GM12872 (cell line): ENCODE results near the gene HYDIN.

Source experiments
- TF ChIP-seq, protein P1 (sequence below): IDR thresholded peaks from 3 replicates; pipeline ENCODE4 v1.5.1; 2011; ENCODE audit warnings: low read depth, mild to moderate bottlenecking, low read length, moderate library complexity; ENCODE audit not compliant: insufficient read depth

The HYDIN gene

DNA sequence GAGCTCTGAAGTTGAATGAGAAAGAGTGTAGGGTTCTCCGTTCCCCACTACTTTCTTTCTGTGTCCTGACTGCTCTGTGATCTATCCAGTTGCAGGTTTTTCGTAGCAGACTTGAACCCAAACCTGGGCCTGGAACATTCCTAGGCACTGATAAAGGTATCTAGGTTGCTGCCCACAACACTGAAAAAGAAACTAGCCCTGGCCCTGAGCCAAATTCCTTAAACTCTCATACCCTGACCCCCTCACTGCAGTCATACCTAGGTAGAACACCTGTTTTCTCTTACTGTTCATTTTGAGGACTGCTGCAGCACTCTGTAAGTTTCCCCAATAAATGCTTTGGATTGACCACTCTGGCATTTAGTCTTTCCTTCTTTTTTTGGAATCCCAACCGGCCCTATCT is 5.4 kb downstream of the HYDIN start:
- TF ChIP-seq, protein P1, sequence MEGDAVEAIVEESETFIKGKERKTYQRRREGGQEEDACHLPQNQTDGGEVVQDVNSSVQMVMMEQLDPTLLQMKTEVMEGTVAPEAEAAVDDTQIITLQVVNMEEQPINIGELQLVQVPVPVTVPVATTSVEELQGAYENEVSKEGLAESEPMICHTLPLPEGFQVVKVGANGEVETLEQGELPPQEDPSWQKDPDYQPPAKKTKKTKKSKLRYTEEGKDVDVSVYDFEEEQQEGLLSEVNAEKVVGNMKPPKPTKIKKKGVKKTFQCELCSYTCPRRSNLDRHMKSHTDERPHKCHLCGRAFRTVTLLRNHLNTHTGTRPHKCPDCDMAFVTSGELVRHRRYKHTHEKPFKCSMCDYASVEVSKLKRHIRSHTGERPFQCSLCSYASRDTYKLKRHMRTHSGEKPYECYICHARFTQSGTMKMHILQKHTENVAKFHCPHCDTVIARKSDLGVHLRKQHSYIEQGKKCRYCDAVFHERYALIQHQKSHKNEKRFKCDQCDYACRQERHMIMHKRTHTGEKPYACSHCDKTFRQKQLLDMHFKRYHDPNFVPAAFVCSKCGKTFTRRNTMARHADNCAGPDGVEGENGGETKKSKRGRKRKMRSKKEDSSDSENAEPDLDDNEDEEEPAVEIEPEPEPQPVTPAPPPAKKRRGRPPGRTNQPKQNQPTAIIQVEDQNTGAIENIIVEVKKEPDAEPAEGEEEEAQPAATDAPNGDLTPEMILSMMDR = no peak

DNA sequence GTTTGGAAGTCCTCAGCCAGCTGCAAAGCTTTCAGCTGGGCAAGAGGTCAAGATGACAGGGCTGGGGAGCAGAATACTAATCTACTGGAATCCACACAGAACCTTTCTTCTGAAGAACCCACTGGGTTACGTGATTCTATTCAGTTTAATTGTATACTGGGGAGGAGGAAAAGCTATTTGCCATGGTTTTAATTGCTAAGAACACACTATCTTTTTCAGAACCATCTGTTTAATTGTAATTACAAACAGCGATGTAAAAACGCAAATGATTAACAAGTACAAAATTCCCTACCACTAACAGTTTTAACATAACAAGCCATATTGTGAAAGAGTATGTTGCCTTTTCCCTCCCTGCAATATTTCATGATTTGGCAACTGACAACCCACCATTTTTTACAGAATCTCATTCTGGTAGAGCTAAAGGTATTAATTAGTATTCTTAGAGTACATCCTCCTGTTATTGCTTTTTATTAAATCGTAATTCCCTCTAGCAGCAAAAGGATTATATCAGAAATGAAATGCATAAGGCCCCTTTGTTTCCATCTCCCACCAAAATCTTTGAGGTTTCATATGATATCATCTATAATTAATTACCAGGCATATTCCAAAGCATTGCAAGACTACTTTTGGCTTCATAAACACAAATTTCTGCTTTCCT is 12.1 kb downstream of the HYDIN start:
- TF ChIP-seq, protein P1 = no peak

- TF ChIP-seq, protein P1 = no peak
Measured at GRCh38 chr16:71217506-71217905, 13.0 kb downstream of the HYDIN start.

DNA sequence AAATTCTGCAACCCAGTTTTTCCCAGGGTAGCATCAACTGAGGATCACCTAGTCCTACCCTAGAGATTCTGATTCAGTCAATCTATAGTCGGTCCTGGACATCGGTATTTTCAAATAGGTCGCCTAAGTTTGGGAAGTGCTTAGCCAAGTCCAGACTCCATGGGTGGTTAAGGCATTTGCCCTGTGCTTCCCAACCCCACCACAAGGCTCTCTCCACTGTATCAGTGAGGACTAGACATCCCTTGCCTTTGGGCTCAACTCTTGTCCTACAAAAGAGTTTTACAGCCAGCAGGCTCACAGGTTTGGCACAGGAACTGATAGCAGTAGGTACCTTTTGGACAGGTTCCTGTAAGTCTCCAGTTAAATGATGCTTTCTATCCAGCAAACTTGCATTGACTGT is 13.8 kb downstream of the HYDIN start:
- TF ChIP-seq, protein P1 = peak; percentile 22; the same call in 1 of the 3 replicates

GRCh38 chr16:71214746-71215381 is 15.7 kb downstream of the HYDIN start:
- TF ChIP-seq, protein P1 = peak; percentile 17; the same call in 1 of the 3 replicates

DNA sequence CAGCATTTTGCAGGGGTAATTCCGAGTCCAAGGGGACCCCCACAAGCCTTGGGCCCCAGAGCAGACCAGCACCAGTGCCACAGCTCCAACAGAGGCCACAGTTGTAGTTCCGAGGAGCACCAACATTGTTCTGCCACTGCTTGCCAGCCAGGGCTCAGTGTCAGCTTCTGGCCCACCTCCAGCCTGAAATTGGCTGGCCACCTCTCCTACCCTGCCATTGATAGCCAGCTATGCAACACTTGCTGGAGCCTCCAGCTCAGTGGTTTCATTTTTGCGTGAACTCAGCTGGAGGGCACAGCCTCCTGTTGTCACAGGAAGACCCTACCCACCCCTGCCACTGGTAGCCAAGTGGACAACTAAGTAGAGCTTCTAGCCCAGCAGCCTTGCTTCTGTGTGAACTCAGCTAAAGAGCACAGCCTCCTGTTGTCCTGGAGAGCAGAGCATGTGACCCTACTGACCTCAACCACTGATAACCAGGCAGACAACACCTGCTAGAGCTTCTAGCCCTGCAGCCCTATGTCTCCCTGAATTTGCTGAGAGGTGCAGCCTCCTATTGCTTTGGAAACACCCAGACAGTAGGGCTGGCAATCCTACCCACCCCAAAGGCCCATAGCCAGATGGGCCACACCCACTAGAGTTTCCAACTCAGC is 24.9 kb downstream of the HYDIN start:
- TF ChIP-seq, protein P1 = no peak

DNA sequence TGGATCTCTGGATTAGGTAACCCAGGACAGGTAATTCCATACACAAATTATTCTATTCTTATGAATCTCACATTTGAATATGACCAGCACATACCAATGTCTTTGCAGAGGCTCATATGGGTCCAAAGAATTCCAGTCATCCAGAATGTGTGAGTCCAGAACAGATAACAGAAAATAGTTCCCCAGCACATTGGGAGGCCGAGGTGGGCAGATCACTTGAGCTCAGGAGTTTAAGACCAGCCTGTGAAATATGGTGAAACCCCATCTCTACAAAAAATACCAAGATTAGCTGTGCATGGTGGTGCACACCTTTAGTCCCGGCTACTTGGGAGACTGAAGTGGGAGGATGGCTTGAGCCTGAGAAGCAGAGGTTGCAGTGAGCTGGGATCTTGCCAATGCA is 26.9 kb downstream of the HYDIN start:
- TF ChIP-seq, protein P1 = no peak
